Measurements from ENCODE around the gene CDPF1.

The CDPF1 gene

GRCh38 chr22:46230262-46230901 lies 19.7 kb downstream of the CDPF1 start:
- no peak for DNase-seq
- no peak for ATAC-seq
- Mint-ChIP-seq H3K4me3 (no peak overlapping the region), H3K27me3 (no peaks in the 10 kb centered on the region), H3K36me3 (ENCODE audit: low read depth) (peaks cover 1% of the 10 kb centered on the region), H3K27ac (no peak overlapping the region), H3K4me1 (no peaks in the 10 kb centered on the region), H3K9me3 (no peaks in the 10 kb centered on the region)

- DNase-seq (no peak), ATAC-seq (no peak)
- Mint-ChIP-seq H3K36me3 (ENCODE audit: low read depth) (peaks cover 1% of the 10 kb centered on the region), H3K9me3 (no peaks in the 10 kb centered on the region), H3K4me3 (no peak overlapping the region), H3K4me1 (no peaks in the 10 kb centered on the region), H3K27me3 (no peaks in the 10 kb centered on the region), H3K27ac (no peak overlapping the region)
Observed at GRCh38 chr22:46229701-46230100, 20.4 kb downstream of the CDPF1 start.

- H3K9me3 Mint-ChIP-seq = no peaks in the 10 kb centered on the region
- peaks cover 1% of the 10 kb centered on the region for H3K36me3 Mint-ChIP-seq (ENCODE audit: low read depth)
- H3K4me3 Mint-ChIP-seq = no peak overlapping the region
- ATAC-seq = no peak
- DNase-seq = no peak
- H3K27ac Mint-ChIP-seq = no peak overlapping the region
- H3K4me1 Mint-ChIP-seq = no peaks in the 10 kb centered on the region
- no peaks in the 10 kb centered on the region for H3K27me3 Mint-ChIP-seq
Observed at GRCh38 chr22:46226577-46226976, 23.5 kb downstream of the CDPF1 start.

- Mint-ChIP-seq H3K36me3 (ENCODE audit: low read depth) (peaks cover 6% of the 10 kb centered on the region), H3K9me3 (no peaks in the 10 kb centered on the region), H3K4me1 (peaks cover 5% of the 10 kb centered on the region), H3K4me3 (no peak overlapping the region), H3K27me3 (no peaks in the 10 kb centered on the region), H3K27ac (no peak overlapping the region)
- ATAC-seq (no peak), DNase-seq (no peak)
Observed at GRCh38 chr22:46225631-46226030, 24.5 kb downstream of the CDPF1 start.

GRCh38 chr22:46224898-46225290 lies 25.2 kb downstream of the CDPF1 start:
- Mint-ChIP-seq H3K27ac (no peak overlapping the region), H3K4me3 (no peak overlapping the region), H3K36me3 (ENCODE audit: low read depth) (peaks cover 8% of the 10 kb centered on the region), H3K27me3 (no peaks in the 10 kb centered on the region), H3K4me1 (peaks cover 5% of the 10 kb centered on the region), H3K9me3 (no peaks in the 10 kb centered on the region)
- DNase-seq (no peak), ATAC-seq (no peak)

- no peaks in the 10 kb centered on the region for H3K27me3 Mint-ChIP-seq
- DNase-seq (no peak), ATAC-seq (no peak)
- no peak overlapping the region for H3K27ac Mint-ChIP-seq
- H3K4me3 Mint-ChIP-seq = no peak overlapping the region
- peaks cover 9% of the 10 kb centered on the region for H3K4me1 Mint-ChIP-seq
- H3K9me3 Mint-ChIP-seq = no peaks in the 10 kb centered on the region
- peaks cover 12% of the 10 kb centered on the region for H3K36me3 Mint-ChIP-seq (ENCODE audit: low read depth)
Observed at GRCh38 chr22:46224044-46224897, 25.8 kb downstream of the CDPF1 start.

GRCh38 chr22:46220921-46221320 lies 29.2 kb downstream of the CDPF1 start:
- Mint-ChIP-seq H3K4me3 (no peak overlapping the region), H3K27ac (peak overlapping the region; percentile 80), H3K27me3 (no peaks in the 10 kb centered on the region), H3K36me3 (ENCODE audit: low read depth) (peaks cover 14% of the 10 kb centered on the region), H3K9me3 (no peaks in the 10 kb centered on the region), H3K4me1 (peaks cover 9% of the 10 kb centered on the region)
- no peak for DNase-seq
- ATAC-seq = peak; percentile 52

- Mint-ChIP-seq H3K4me1 (peaks cover 9% of the 10 kb centered on the region), H3K27ac (no peak overlapping the region), H3K36me3 (ENCODE audit: low read depth) (peaks cover 17% of the 10 kb centered on the region), H3K9me3 (no peaks in the 10 kb centered on the region), H3K27me3 (no peaks in the 10 kb centered on the region), H3K4me3 (no peak overlapping the region)
- no peak for DNase-seq
- no peak for ATAC-seq
Observed at GRCh38 chr22:46219636-46220035, 30.5 kb downstream of the CDPF1 start.

- Mint-ChIP-seq H3K27ac (no peak overlapping the region), H3K4me1 (peaks cover 8% of the 10 kb centered on the region)
Observed at GRCh38 chr22:46214616-46215015, 35.5 kb downstream of the CDPF1 start.

GRCh38 chr22:46214149-46214548 lies 35.9 kb downstream of the CDPF1 start:
- DNase-seq (no peak), ATAC-seq (no peak)
- Mint-ChIP-seq H3K4me1 (peaks cover 5% of the 10 kb centered on the region), H3K9me3 (peaks cover 5% of the 10 kb centered on the region), H3K4me3 (no peak overlapping the region), H3K27ac (no peak overlapping the region), H3K36me3 (ENCODE audit: low read depth) (peaks cover 40% of the 10 kb centered on the region), H3K27me3 (no peaks in the 10 kb centered on the region)

More at GRCh38 chr22:46214616-46215015, 35.5 kb downstream of the CDPF1 start:
- DNase-seq (no peak), ATAC-seq (no peak)
- Mint-ChIP-seq H3K9me3 (peaks cover under 1% of the 10 kb centered on the region), H3K27me3 (no peaks in the 10 kb centered on the region), H3K4me3 (no peak overlapping the region), H3K36me3 (ENCODE audit: low read depth) (peaks cover 40% of the 10 kb centered on the region)

GRCh38 chr22:46213052-46213451 lies 37.0 kb downstream of the CDPF1 start:
- Mint-ChIP-seq H3K4me3 (no peak overlapping the region), H3K27me3 (no peaks in the 10 kb centered on the region), H3K36me3 (ENCODE audit: low read depth) (peaks cover 48% of the 10 kb centered on the region), H3K27ac (no peak overlapping the region), H3K4me1 (peaks cover 5% of the 10 kb centered on the region), H3K9me3 (peaks cover 13% of the 10 kb centered on the region)
- DNase-seq = no peak
- peak; percentile 71 for ATAC-seq

- DNase-seq (no peak), ATAC-seq (no peak)
- Mint-ChIP-seq H3K4me1 (peaks cover 5% of the 10 kb centered on the region), H3K36me3 (ENCODE audit: low read depth) (peaks cover 48% of the 10 kb centered on the region), H3K9me3 (peaks cover 13% of the 10 kb centered on the region), H3K4me3 (no peak overlapping the region), H3K27ac (no peak overlapping the region), H3K27me3 (no peaks in the 10 kb centered on the region)
Observed at GRCh38 chr22:46212195-46212594, 37.9 kb downstream of the CDPF1 start.

GRCh38 chr22:46209262-46209661 lies 40.8 kb downstream of the CDPF1 start:
- Mint-ChIP-seq H3K4me1 (peaks cover 5% of the 10 kb centered on the region), H3K9me3 (peaks cover 13% of the 10 kb centered on the region), H3K27ac (no peak overlapping the region), H3K36me3 (ENCODE audit: low read depth) (peaks cover 50% of the 10 kb centered on the region), H3K4me3 (no peak overlapping the region), H3K27me3 (no peaks in the 10 kb centered on the region)
- no peak for DNase-seq
- ATAC-seq = no peak

GRCh38 chr22:46203601-46203980 lies 46.5 kb downstream of the CDPF1 start:
- DNase-seq (no peak), ATAC-seq (no peak)
- H3K4me1 Mint-ChIP-seq = no peaks in the 10 kb centered on the region
- H3K27me3 Mint-ChIP-seq = no peaks in the 10 kb centered on the region
- peaks cover 18% of the 10 kb centered on the region for H3K36me3 Mint-ChIP-seq (ENCODE audit: low read depth)
- H3K27ac Mint-ChIP-seq = no peak overlapping the region
- H3K9me3 Mint-ChIP-seq = peaks cover 3% of the 10 kb centered on the region
- H3K4me3 Mint-ChIP-seq = no peak overlapping the region

GRCh38 chr22:46202897-46203600 lies 47.0 kb downstream of the CDPF1 start:
- no peaks in the 10 kb centered on the region for H3K4me1 Mint-ChIP-seq
- ATAC-seq (no peak), DNase-seq (no peak)
- no peaks in the 10 kb centered on the region for H3K27me3 Mint-ChIP-seq
- no peak overlapping the region for H3K27ac Mint-ChIP-seq
- H3K4me3 Mint-ChIP-seq = no peak overlapping the region
- peaks cover 16% of the 10 kb centered on the region for H3K36me3 Mint-ChIP-seq (ENCODE audit: low read depth)
- no peaks in the 10 kb centered on the region for H3K9me3 Mint-ChIP-seq

All from activated naive CD8-positive, alpha-beta T cell treated with anti-CD3 and anti-CD28 coated beads, Interleukin-2, amount 50 U/mL, for 24 hours (primary cell).